Pancreas (tissue), 10 donors: ENCODE measurements around the gene MEGF6. TPM values are rescaled to one million over a fixed set of nuclear protein-coding genes. Genes with fewer than 3 reads are reported as not detected.

ENCODE experiments used
- ATAC-seq, 4 donors: fragments of 200-7000 bp; cut with Tn5 transposase; one replicate each; pipeline versions ENCODE4 v1.8.0 to v1.9.1; 2020; ENCODE audit warnings: mild to moderate bottlenecking in 4 of 4, moderate library complexity in 4 of 4
- DNase-seq, 6 donors: peaks; one replicate each; pipeline ENCODE4 v3.0.0-alpha.2; 2020
- FAIRE-seq: peaks from 2 replicates; lab custom pipeline; 2012; peaks lifted over from hg19 to GRCh38; lab: Jason Lieb, UNC
- H3K27ac ChIP-seq, 4 donors: fragments of 200-600 bp; sonication (generic); 1 replicate in 3 of 4; 2 replicates in 1 of 4; pipeline versions ENCODE4 v1.5.0 to v1.8.0; 2020
- H3K27me3 ChIP-seq, 4 donors: fragments of 200-600 bp; one replicate each; pipeline ENCODE4 v1.8.0; 2021
- H3K36me3 ChIP-seq, 3 donors: fragments of 200-600 bp; sonication (generic) in 1 of 3; one replicate each; pipeline versions ENCODE4 v1.5.0 to v1.8.0; 2020 to 2021
- H3K4me1 ChIP-seq, 3 donors: fragments of 200-600 bp; one replicate each; pipeline ENCODE4 v1.8.0; 2021
- H3K4me3 ChIP-seq, 4 donors: fragments of 200-600 bp; sonication (generic) in 2 of 4; one replicate each; pipeline versions ENCODE4 v1.5.0 to v1.8.0; 2020 to 2021
- H3K9me3 ChIP-seq, 4 donors: fragments of 200-600 bp; one replicate each; pipeline ENCODE4 v1.8.0; 2021
- WGBS, 2 donors: extraction: QIAGEN DNeasy Blood & Tissue Kit; methylation state at CpG; one replicate each; pipeline ENCODE4 v1.1.7; 2013; 5-methylcytosine and 5-hydroxymethylcytosine counted together
- intact Hi-C, 3 donors: fragments of 100-400 bp; cut with DNase I; formaldehyde crosslinking; loops; one replicate each; pipeline versions ENCODE4 v1.11.1 to v1.14.2; 2022
- polyA plus RNA-seq, 2 donors: library from polyadenylated mRNA; stranded (reverse); fragments of 200-250 nt; gene quantifications; one replicate each; pipeline ENCODE4 v1.2.3, GENCODE V29; 2013
- total RNA-seq, 6 donors: library from RNA; stranded (reverse); fragmentation: NEBNext Ultra II Directional in 4 of 6; extraction: Animal tissue kit (Norgen Biotek cat#: 25700) in 4 of 6; gene quantifications; one replicate each; pipeline versions ENCODE4 v1.2.1 to v1.2.4, GENCODE V29; 2021 to 2023
- TF ChIP-seq, protein P1 (sequence below), 4 donors: fragments of 200-600 bp; sonication (generic) in 3 of 4; IDR thresholded peaks; one replicate each; pipeline versions ENCODE4 v1.5.0 to v1.8.0; 2021; ENCODE audit warnings: antibody characterized with exemption in 4 of 4
- donor health status: healthy with polysubstance abuse.
- donor health status: DM: no; HTN: no; CAD: no; lungs with moderate emphysema.
- donor health status: DM: no; HTN: no; CAD: no.
- donor health status: control.
- donor health status: control.
- donor health status: Bipolar disorder and iron deficiency.
- donor health status: DM: yes; HTN: yes; CAD: no.
- donor health status: DM: no; HTN: no; CAD: no.
- donor health status: DM: no; HTN: no; CAD: no.
- donor health status: DM: yes; HTN: yes; CAD: no.

MEGF6 gene
- total and polyA plus RNA-seq, 8 donors = 2.6 to 20.0 (median 8.4) TPM

- H3K36me3 ChIP-seq = no peaks in the 10 kb centered on the region
- H3K27me3 ChIP-seq = no peaks in the 10 kb centered on the region
- intact Hi-C loops = no loop called here
- TF ChIP-seq, protein P1, sequence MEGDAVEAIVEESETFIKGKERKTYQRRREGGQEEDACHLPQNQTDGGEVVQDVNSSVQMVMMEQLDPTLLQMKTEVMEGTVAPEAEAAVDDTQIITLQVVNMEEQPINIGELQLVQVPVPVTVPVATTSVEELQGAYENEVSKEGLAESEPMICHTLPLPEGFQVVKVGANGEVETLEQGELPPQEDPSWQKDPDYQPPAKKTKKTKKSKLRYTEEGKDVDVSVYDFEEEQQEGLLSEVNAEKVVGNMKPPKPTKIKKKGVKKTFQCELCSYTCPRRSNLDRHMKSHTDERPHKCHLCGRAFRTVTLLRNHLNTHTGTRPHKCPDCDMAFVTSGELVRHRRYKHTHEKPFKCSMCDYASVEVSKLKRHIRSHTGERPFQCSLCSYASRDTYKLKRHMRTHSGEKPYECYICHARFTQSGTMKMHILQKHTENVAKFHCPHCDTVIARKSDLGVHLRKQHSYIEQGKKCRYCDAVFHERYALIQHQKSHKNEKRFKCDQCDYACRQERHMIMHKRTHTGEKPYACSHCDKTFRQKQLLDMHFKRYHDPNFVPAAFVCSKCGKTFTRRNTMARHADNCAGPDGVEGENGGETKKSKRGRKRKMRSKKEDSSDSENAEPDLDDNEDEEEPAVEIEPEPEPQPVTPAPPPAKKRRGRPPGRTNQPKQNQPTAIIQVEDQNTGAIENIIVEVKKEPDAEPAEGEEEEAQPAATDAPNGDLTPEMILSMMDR (IDR thresholded peaks at IDR 0.05) = no peak
- ATAC-seq = peak in 1 of 4 donors; percentile 23
- no peaks in the 10 kb centered on the region for H3K4me1 ChIP-seq
- no peaks in the 10 kb centered on the region for H3K9me3 ChIP-seq
- FAIRE-seq = no peak
- H3K4me3 ChIP-seq = no peak overlapping the region
- no peak overlapping the region for H3K27ac ChIP-seq
- DNase-seq = no peak
- 48 to 64% methylated on average over 11 of the region's 11 CpGs for WGBS, 2 donors
These were observed 13.7 kb downstream of the MEGF6 start for GRCh38 chr1:3597599-3597964.

GRCh38 chr1:3596663-3597598 is 14.4 kb downstream of the MEGF6 start:
- no peaks in the 10 kb centered on the region for H3K9me3 ChIP-seq
- DNase-seq = no peak
- H3K4me3 ChIP-seq = no peak overlapping the region
- H3K27me3 ChIP-seq = no peaks in the 10 kb centered on the region
- intact Hi-C loops = no loop called here
- no peak for FAIRE-seq
- no peak overlapping the region for H3K27ac ChIP-seq
- no peaks in the 10 kb centered on the region for H3K4me1 ChIP-seq
- no peaks in the 10 kb centered on the region for H3K36me3 ChIP-seq
- TF ChIP-seq, protein P1 (IDR thresholded peaks at IDR 0.05) = no peak
- WGBS, 2 donors = 64 to 78% methylated on average over 29 of the region's 29 CpGs
- no peak for ATAC-seq

DNA sequence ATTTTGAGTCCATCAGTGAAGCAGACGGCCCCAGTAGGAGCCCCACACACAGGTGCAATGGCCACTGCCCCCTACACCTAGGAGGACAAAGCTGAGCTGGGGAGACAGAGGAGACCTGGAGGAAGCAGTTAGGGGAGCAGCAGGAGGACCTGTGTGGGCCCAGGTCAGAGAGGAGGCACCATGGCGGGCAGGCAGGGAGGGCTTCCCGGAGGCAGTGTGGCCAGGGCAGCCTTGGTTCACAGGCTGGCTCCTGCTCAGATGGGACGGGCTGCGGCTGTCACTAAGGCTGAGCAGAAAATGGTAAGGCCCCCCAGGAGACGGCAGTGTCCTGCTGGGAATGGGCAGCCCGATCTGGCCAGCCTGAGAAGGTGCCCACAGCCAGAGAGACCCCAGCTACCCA is 15.4 kb downstream of the MEGF6 start:
- 65 to 78% methylated on average over 7 of the region's 7 CpGs for WGBS, 2 donors
- ATAC-seq = no peak
- intact Hi-C loops = no loop called here
- Histone ChIP-seq H3K4me1 (no peaks in the 10 kb centered on the region), H3K27ac (no peak overlapping the region), H3K27me3 (no peaks in the 10 kb centered on the region), H3K9me3 (no peaks in the 10 kb centered on the region), H3K36me3 (no peaks in the 10 kb centered on the region), H3K4me3 (no peak overlapping the region)
- TF ChIP-seq, protein P1 (IDR thresholded peaks at IDR 0.05) = no peak
- no peak for DNase-seq
- FAIRE-seq = no peak

- no peak overlapping the region for H3K27ac ChIP-seq
- no peaks in the 10 kb centered on the region for H3K36me3 ChIP-seq
- DNase-seq (no peak), FAIRE-seq (no peak), ATAC-seq (no peak)
- WGBS, 2 donors = 59 to 74% methylated on average over 31 of the region's 31 CpGs
- TF ChIP-seq, protein P1 (IDR thresholded peaks at IDR 0.05) = no peak
- H3K9me3 ChIP-seq = no peaks in the 10 kb centered on the region
- intact Hi-C loops = no loop called here
- no peaks in the 10 kb centered on the region for H3K27me3 ChIP-seq
- no peaks in the 10 kb centered on the region for H3K4me1 ChIP-seq
- no peak overlapping the region for H3K4me3 ChIP-seq
These were observed 16.5 kb downstream of the MEGF6 start for GRCh38 chr1:3594706-3595377.
